ENCODE measurements around the gene CAMTA2. TPM values are rescaled to one million over a fixed set of nuclear protein-coding genes. Genes with fewer than 3 reads are reported as not detected.
"Not testable (repeated sequence)": the region's sequence is repeated elsewhere in the genome, so short reads cannot be mapped to it uniquely, and the experiment has no call there.

Gene CAMTA2
- polyA plus RNA-seq, 2 of the 4 experiments (the other 2 are of a cell fraction): 12.4 to 30.3 TPM

- ChIA-PET POLR2A (interaction anchor here (0.5 kb wide), 1 partner anchor 32 kb away, joined by 6 read pairs; no protein-coding TSS in a partner anchor), CTCF (interaction anchor here (0.9 to 2.4 kb wide), 4 partner anchors 11 to 133 kb away, joined by 3 to 8 read pairs (median 6); partner anchors contain the start of genes RNF167 and SLC25A11)
- Histone ChIP-seq H3K4me3 (no peak overlapping the region), H3K27ac (no peak overlapping the region), H3K4me1 (no peaks in the 10 kb centered on the region), H3K9me3 (no peaks in the 10 kb centered on the region), H3K4me2 (no peak overlapping the region)
- TF ChIP-seq RNF2 (IDR thresholded peaks at IDR 0.05; ENCODE audit: borderline replicate concordance, low read depth) (no peak), RCOR1 (IDR thresholded peaks at IDR 0.05; ENCODE audit: low read depth, low read length) (no peak), MAX (IDR thresholded peaks at IDR 0.05) (no peak), FOSB (CRISPR knock-in tag; IDR thresholded peaks at IDR 0.05) (no peak), POLR2A (IDR thresholded peaks at IDR 0.05; ENCODE audit: low read length) (no peak), MAZ (IDR thresholded peaks at IDR 0.05; ENCODE audit: borderline replicate concordance, low read depth, low read length) (no peak), FOXS1 (CRISPR knock-in tag; IDR thresholded peaks at IDR 0.05) (no peak), PHF8 (IDR thresholded peaks at IDR 0.05; ENCODE audit: borderline replicate concordance, low read depth) (no peak), TP53 (CRISPR knock-in tag; IDR thresholded peaks at IDR 0.05) (no peak)
- no peak for FAIRE-seq
- 95% methylated on average over 18 of the region's 18 CpGs for WGBS (ENCODE audit: missing lambda C conversion rate)
- DNase-seq (ENCODE audit: low read depth in 1 of 2, low spot score in 1 of 2): no peak
- ATAC-seq: no peak
These were observed 58.6 kb downstream of the CAMTA2 start for GRCh38 chr17:4928881-4929280.

GRCh38 chr17:4926577-4927335 lies 60.7 kb downstream of the CAMTA2 start:
- H3K4me1 ChIP-seq: not testable (repeated sequence)

GRCh38 chr17:4921320-4921719 lies 66.2 kb downstream of the CAMTA2 start:
- POLR2A ChIA-PET: interaction anchor here (1.1 kb wide), 1 partner anchor 9 kb away, joined by 4 read pairs; no protein-coding TSS in a partner anchor
- DNase-seq (ENCODE audit: low read depth in 1 of 2, low spot score in 1 of 2): no peak

More at GRCh38 chr17:4926577-4927335, 60.7 kb downstream of the CAMTA2 start:
- DNase-seq (ENCODE audit: low read depth in 1 of 2, low spot score in 1 of 2); H3K4me2 ChIP-seq; H3K4me3 ChIP-seq; FAIRE-seq; ATAC-seq; H3K27ac ChIP-seq; H3K9me3 ChIP-seq: not testable (repeated sequence)
- POLR2A ChIA-PET: interaction anchor here (2.0 kb wide), 1 partner anchor 14 kb away, joined by 7 read pairs; the partner anchor contains the start of genes RNF167 and SLC25A11
- WGBS (ENCODE audit: missing lambda C conversion rate): 94% methylated on average over 24 of the region's 24 CpGs
- CTCF ChIA-PET: interaction anchor here (1.0 to 2.1 kb wide), 6 partner anchors 10 to 445 kb away, joined by 3 to 7 read pairs (median 4); partner anchors contain the start of genes CAMTA2, CHRNE, RNF167 and SLC25A11
- TF ChIP-seq MAFK (IDR thresholded peaks at IDR 0.05; ENCODE audit: partially characterized antibody): peak; percentile 20

GRCh38 chr17:4920351-4921048 lies 67.0 kb downstream of the CAMTA2 start:
- H3K27ac ChIP-seq: no peak overlapping the region
- H3K9me3 ChIP-seq: no peaks in the 10 kb centered on the region
- ChIA-PET POLR2A (interaction anchor here (1.1 to 2.1 kb wide), 2 partner anchors 8 to 19 kb away, joined by 4 to 9 read pairs; partner anchors contain the start of genes RNF167 and SLC25A11), CTCF (interaction anchor here (0.6 to 3.7 kb wide), 9 partner anchors 9 to 354 kb away, joined by 3 to 37 read pairs (median 4); partner anchors contain the start of genes CAMTA2 and CHRNE)
- DNase-seq (ENCODE audit: low read depth in 1 of 2, low spot score in 1 of 2): no peak
- 0 out of 3 replicates have a peak, but pooled peaks cover 4% of the 10 kb centered on the region for H3K4me1 ChIP-seq
- 74% methylated on average over 10 of the region's 10 CpGs for WGBS (ENCODE audit: missing lambda C conversion rate)
- no peak for FAIRE-seq
- H3K4me2 ChIP-seq: no peak overlapping the region
- H3K4me3 ChIP-seq: no peak overlapping the region
- ATAC-seq: peak; percentile 40 to 54; a peak in 4 of 6 replicates
- TF ChIP-seq FOSB (CRISPR knock-in tag; IDR thresholded peaks at IDR 0.05) (no peak), ZFP36 (IDR thresholded peaks at IDR 0.05; ENCODE audit: borderline replicate concordance, partially characterized antibody) (no peak), HOXB5 (CRISPR knock-in tag; IDR thresholded peaks at IDR 0.05) (no peak), GATA3 (IDR thresholded peaks at IDR 0.05; ENCODE audit: borderline replicate concordance) (no peak), ZSCAN20 (CRISPR knock-in tag; IDR thresholded peaks at IDR 0.05) (no peak), ZC3H11A (IDR thresholded peaks at IDR 0.05) (no peak), BCL3 (IDR thresholded peaks at IDR 0.05) (no peak), RNF2 (IDR thresholded peaks at IDR 0.05; ENCODE audit: borderline replicate concordance, low read depth) (no peak), FOSL2 (IDR thresholded peaks at IDR 0.05) (no peak), FOSL2 (CRISPR knock-in tag; IDR thresholded peaks at IDR 0.05) (no peak), ATOH8 (CRISPR knock-in tag; IDR thresholded peaks at IDR 0.05; ENCODE audit: low read depth) (no peak), USF2 (IDR thresholded peaks at IDR 0.05) (no peak)

More at GRCh38 chr17:4921320-4921719, 66.2 kb downstream of the CAMTA2 start:
- FAIRE-seq: no peak
- H3K9me3 ChIP-seq: no peaks in the 10 kb centered on the region
- H3K4me3 ChIP-seq: no peak overlapping the region
- 0 out of 3 replicates have a peak, but pooled peaks cover 4% of the 10 kb centered on the region for H3K4me1 ChIP-seq
- TF ChIP-seq EHMT2 (IDR thresholded peaks at IDR 0.05; ENCODE audit: low read depth): no peak
- no peak for TF ChIP-seq RNF2 (IDR thresholded peaks at IDR 0.05; ENCODE audit: borderline replicate concordance, low read depth)
- no peak for TF ChIP-seq PBX3 (IDR thresholded peaks at IDR 0.05)
- CTCF ChIA-PET: interaction anchor here (0.6 to 1.9 kb wide), 5 partner anchors 10 to 140 kb away, joined by 3 to 5 read pairs (median 4); partner anchors contain the start of gene CAMTA2
- no peak overlapping the region for H3K27ac ChIP-seq
- no peak for ATAC-seq
- WGBS (ENCODE audit: missing lambda C conversion rate): 95% methylated on average over 4 of the region's 4 CpGs
- H3K4me2 ChIP-seq: no peak overlapping the region

Data from A549 (cell line).